Mucosa of descending colon (tissue), 3 donors: ENCODE measurements around the gene PSME2. TPM values are rescaled to one million over a fixed set of nuclear protein-coding genes. Genes with fewer than 3 reads are reported as not detected.
"Not testable (repeated sequence)": the region's sequence is repeated elsewhere in the genome, so short reads cannot be mapped to it uniquely, and the experiment has no call there.

Experiments
- ATAC-seq: fragments of 200-7000 bp; cut with Tn5 transposase; one replicate; pipeline ENCODE4 v1.9.1; 2020; ENCODE audit warnings: mild to moderate bottlenecking, moderate library complexity
- DNase-seq, 3 donors: peaks; one replicate each; pipeline ENCODE4 v3.0.0-alpha.2; 2020
- H3K36me3 ChIP-seq: fragments of 200-600 bp; one replicate; pipeline ENCODE4 v1.8.0; 2021; ENCODE audit warnings: low read depth, mild to moderate bottlenecking
- H3K4me1 ChIP-seq: fragments of 200-600 bp; one replicate; pipeline ENCODE4 v1.8.0; 2021; ENCODE audit warnings: low read depth, mild to moderate bottlenecking
- H3K4me3 ChIP-seq: fragments of 200-600 bp; one replicate; pipeline ENCODE4 v1.8.0; 2021; ENCODE audit warnings: mild to moderate bottlenecking
- H3K9me3 ChIP-seq: fragments of 200-600 bp; one replicate; pipeline ENCODE4 v1.8.0; 2021; ENCODE audit warnings: mild to moderate bottlenecking
- intact Hi-C, 2 donors: fragments of 100-400 bp; cut with DNase I in 1 of 2; cut with micrococcal nuclease in 1 of 2; formaldehyde crosslinking; loops; one replicate each; pipeline versions ENCODE4 v1.11.0 to v1.11.1; 2022; cut with DNase I, micrococcal nuclease
- total RNA-seq, 3 donors: library from RNA; stranded (reverse); fragmentation: NEBNext Ultra II Directional in 2 of 3; extraction: Animal tissue kit (Norgen Biotek cat#: 25700) in 2 of 3; gene quantifications; one replicate each; pipeline versions ENCODE4 v1.2.1 to v1.2.4, GENCODE V29; 2021 to 2023
- TF ChIP-seq, protein P1 (sequence below): fragments of 200-600 bp; IDR thresholded peaks from one replicate; pipeline ENCODE4 v1.8.0; 2022; ENCODE audit warnings: antibody characterized with exemption, mild to moderate bottlenecking
- donor health status: DM: no; HTN: no; CAD: no; lungs with moderate emphysema.
- donor health status: DM: no; HTN: no; CAD: no.
- donor health status: DM: no; HTN: yes; CAD: no.

The PSME2 gene
- total RNA-seq, 3 donors from 2014 or later: 141 to 295 (median 191) TPM

DNA sequence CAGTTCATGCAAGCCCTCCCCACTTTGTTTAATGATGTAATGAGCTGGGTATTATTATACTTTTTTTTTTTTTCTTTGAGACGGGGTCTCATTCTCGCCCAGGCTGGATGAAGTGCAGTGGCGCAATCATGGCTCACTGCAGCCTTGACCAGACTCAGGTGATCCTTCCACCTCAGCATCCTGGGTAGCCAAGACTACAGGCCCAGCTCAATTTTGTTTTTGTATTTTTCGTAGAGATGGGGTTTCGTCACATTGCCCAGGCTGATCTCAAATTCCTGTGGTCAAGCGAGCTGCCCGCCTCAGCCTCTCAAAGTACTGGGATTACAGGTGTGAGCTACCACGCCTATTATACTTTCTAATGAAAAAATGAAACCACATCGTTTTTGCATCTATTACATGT is 36.4 kb downstream of the PSME2 start:
- peaks cover 8% of the 10 kb centered on the region for H3K4me1 ChIP-seq
- TF ChIP-seq, protein P1, sequence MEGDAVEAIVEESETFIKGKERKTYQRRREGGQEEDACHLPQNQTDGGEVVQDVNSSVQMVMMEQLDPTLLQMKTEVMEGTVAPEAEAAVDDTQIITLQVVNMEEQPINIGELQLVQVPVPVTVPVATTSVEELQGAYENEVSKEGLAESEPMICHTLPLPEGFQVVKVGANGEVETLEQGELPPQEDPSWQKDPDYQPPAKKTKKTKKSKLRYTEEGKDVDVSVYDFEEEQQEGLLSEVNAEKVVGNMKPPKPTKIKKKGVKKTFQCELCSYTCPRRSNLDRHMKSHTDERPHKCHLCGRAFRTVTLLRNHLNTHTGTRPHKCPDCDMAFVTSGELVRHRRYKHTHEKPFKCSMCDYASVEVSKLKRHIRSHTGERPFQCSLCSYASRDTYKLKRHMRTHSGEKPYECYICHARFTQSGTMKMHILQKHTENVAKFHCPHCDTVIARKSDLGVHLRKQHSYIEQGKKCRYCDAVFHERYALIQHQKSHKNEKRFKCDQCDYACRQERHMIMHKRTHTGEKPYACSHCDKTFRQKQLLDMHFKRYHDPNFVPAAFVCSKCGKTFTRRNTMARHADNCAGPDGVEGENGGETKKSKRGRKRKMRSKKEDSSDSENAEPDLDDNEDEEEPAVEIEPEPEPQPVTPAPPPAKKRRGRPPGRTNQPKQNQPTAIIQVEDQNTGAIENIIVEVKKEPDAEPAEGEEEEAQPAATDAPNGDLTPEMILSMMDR: no peak
- peaks cover 4% of the 10 kb centered on the region for H3K36me3 ChIP-seq
- H3K9me3 ChIP-seq: no peaks in the 10 kb centered on the region
- no peak for DNase-seq
- intact Hi-C loops: no loop called here
- ATAC-seq: no peak
- no peak overlapping the region for H3K4me3 ChIP-seq

DNA sequence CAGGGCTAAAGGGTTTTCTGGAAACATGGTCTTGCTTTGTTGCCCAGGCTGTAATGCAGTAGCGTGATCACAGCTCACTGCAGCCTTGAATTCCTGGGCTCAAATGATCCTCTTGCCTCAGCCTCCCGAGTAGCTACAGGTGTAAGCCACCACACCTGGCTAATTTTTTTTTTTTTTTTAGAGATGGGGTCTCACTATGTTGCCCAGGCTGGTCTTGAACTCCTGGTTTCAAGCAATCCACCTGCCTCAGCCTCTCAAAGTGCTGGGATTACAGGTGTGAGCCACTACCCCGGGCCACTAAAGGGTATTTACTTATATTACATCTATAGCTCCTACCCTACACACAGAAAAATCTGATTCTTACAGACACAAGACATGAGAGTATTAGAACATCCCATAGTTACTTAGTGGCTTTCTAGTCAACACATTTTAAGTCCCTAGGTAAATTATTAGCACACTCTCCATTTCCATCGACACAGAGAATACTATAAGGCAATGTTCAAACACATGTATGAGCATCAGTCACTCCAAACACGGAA is 38.0 kb downstream of the PSME2 start:
- TF ChIP-seq, protein P1: no peak
- H3K4me3 ChIP-seq: peak overlapping the region; percentile 3
- ATAC-seq (no peak), DNase-seq (no peak)
- peaks cover 8% of the 10 kb centered on the region for H3K4me1 ChIP-seq
- no peaks in the 10 kb centered on the region for H3K36me3 ChIP-seq
- no peaks in the 10 kb centered on the region for H3K9me3 ChIP-seq
- intact Hi-C loops: loop anchor here in 1 of 2 donors (10.0 kb wide), 1 partner anchor 54 kb away; the partner anchor contains the start of gene CARMIL3

DNA sequence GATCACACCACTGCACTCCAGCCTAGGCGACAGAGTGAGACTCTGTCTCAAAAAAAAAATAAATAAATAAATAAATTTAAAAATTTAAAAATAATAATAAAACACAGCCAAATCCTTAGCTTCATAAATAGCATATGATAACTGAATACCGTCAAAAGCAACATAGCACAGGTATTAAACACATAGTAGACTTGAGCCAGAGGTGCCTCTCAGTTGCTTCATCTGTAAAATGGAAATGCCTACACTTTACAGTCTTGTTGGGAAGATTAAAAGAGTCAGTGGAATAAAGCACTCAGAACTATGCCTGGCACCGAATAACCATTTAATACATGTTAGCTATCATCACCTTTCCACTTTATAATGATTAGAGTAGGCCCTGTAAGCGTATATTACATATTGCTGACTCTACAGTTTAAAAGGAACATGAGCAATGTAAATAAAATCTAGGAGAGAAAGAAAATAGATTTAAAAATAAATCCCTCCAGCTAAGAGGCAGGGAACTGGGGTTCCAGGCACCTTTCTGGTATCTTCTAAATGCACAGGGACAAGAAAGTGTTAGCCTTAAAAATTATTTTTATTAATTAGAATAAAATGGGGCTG is 39.6 kb downstream of the PSME2 start:
- Histone ChIP-seq H3K9me3 (no peaks in the 10 kb centered on the region), H3K36me3 (no peaks in the 10 kb centered on the region), H3K4me1 (peaks cover 8% of the 10 kb centered on the region), H3K4me3 (no peak overlapping the region)
- intact Hi-C loops: loop anchor here in 1 of 2 donors (10.0 kb wide), 1 partner anchor 52 kb away; the partner anchor contains the start of gene CARMIL3
- ATAC-seq (no peak), DNase-seq (no peak)
- TF ChIP-seq, protein P1: no peak

DNA sequence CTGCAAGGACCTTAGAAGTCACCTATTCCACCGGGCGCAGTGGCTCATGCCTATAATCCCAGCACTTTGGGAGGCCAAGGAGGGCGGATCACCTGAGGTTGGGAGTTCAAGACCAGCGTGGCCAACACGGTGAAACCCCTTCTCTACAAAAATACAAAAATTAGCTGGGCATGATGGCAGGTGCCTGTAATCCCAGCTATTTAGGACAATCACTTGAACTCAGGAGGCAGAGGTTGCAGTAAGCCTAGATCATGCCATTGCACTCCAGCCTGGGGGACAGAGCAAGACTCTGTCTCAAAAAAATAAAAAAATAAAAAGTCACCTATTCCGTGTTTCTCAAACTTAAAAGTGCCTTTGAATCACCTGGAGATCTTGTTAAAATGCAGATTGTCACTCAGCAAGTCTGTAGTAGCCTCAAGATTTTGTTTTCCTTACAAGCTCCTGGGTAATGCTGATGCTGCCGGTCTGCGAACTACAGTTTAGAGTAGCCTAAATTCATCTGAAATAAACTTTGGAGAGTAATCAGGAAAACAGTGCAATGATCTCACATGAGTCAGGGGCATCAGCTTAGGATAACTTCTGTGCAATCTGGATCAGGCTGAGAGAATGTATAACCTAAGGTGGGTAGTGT is 40.7 kb downstream of the PSME2 start:
- not testable (repeated sequence) for DNase-seq, H3K4me1 ChIP-seq, H3K4me3 ChIP-seq, H3K36me3 ChIP-seq, ATAC-seq, H3K9me3 ChIP-seq
- intact Hi-C loops: loop anchor here in 1 of 2 donors (10.0 kb wide), 1 partner anchor 51 kb away; the partner anchor contains the start of gene CARMIL3

DNA sequence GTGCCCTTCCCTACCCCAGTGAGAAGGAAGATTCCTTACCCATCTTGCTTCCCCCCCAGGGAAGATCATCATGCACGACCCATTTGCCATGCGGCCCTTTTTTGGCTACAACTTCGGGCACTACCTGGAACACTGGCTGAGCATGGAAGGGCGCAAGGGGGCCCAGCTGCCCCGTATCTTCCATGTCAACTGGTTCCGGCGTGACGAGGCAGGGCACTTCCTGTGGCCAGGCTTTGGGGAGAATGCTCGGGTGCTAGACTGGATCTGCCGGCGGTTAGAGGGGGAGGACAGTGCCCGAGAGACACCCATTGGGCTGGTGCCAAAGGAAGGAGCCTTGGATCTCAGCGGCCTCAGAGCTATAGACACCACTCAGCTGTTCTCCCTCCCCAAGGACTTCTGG is 43.0 kb downstream of the PSME2 start:
- ATAC-seq (no peak), DNase-seq (no peak)
- no peak overlapping the region for H3K4me3 ChIP-seq
- no peaks in the 10 kb centered on the region for H3K4me1 ChIP-seq
- intact Hi-C loops: loop anchor here in 1 of 2 donors (10.0 kb wide), 1 partner anchor 49 kb away; the partner anchor contains the start of gene CARMIL3
- TF ChIP-seq, protein P1: no peak
- H3K36me3 ChIP-seq: no peaks in the 10 kb centered on the region
- no peaks in the 10 kb centered on the region for H3K9me3 ChIP-seq
